Keratinocyte (primary cell): ENCODE data around the gene ATXN7L1. TPM values are rescaled to one million over a fixed set of nuclear protein-coding genes. Genes with fewer than 3 reads are reported as not detected.
A peak's percentile ranks its signal among the peaks of the same experiment; 100 is the strongest.

Source experiments
- DNase-seq: peaks from one replicate; pipeline ENCODE4 v3.0.0-alpha.2; 2011; ENCODE audit warnings: low read depth, missing footprints, low spot score
- FAIRE-seq: peaks from 2 replicates; lab custom pipeline; 2011; peaks lifted over from hg19 to GRCh38; lab: Jason Lieb, UNC
- H2AFZ ChIP-seq: 2 replicates; pipeline ENCODE4 v1.6.0; 2012; ENCODE audit warnings: low read length, control low read depth, inconsistent platforms; ENCODE audit not compliant: control insufficient read depth
- H3K27ac ChIP-seq: 2 replicates; pipeline ENCODE4 v1.5.1; 2011; ENCODE audit warnings: low read length; ENCODE audit not compliant: control insufficient read depth, insufficient read depth
- H3K27me3 ChIP-seq: 3 replicates; pipeline ENCODE4 v1.6.0; 2011; ENCODE audit warnings: low read length; ENCODE audit not compliant: control insufficient read depth, insufficient read depth; ENCODE audit errors: extremely low read depth
- H3K36me3 ChIP-seq, 2 experiments: 2 replicates in 1 of 2; 3 replicates in 1 of 2; pipeline ENCODE4 v1.5.1; 2011; ENCODE audit warnings: low read length in 2 of 2, mild to moderate bottlenecking in 1 of 2; ENCODE audit not compliant: control insufficient read depth in 2 of 2, insufficient read depth in 2 of 2; ENCODE audit errors: extremely low read depth in 1 of 2
- H3K4me1 ChIP-seq: 3 replicates; pipeline ENCODE4 v1.5.1; 2011; ENCODE audit warnings: low read length; ENCODE audit not compliant: control insufficient read depth, insufficient read depth; ENCODE audit errors: extremely low read depth
- H3K4me2 ChIP-seq: 3 replicates; pipeline ENCODE4 v1.6.0; 2011; ENCODE audit warnings: low read depth, low read length; ENCODE audit not compliant: control insufficient read depth, insufficient read depth; ENCODE audit errors: extremely low read depth
- H3K4me3 ChIP-seq, 3 experiments: fragments of 200-600 bp in 1 of 3; sonication (generic) in 1 of 3; 2 replicates in 2 of 3; 3 replicates in 1 of 3; pipeline ENCODE4 v1.5.1; 2011 to 2016; ENCODE audit warnings: low read length in 3 of 3, mild to moderate bottlenecking in 3 of 3, control low read depth in 2 of 3, inconsistent platforms in 1 of 3, low read depth in 1 of 3, mixed read lengths in 1 of 3, mixed run types in 1 of 3, moderate library complexity in 1 of 3; ENCODE audit not compliant: control insufficient read depth in 2 of 3, insufficient read depth in 2 of 3; ENCODE audit errors: extremely low read depth in 1 of 3
- H3K79me2 ChIP-seq: 2 replicates; pipeline ENCODE4 v1.6.0; 2012; ENCODE audit warnings: low read length; ENCODE audit not compliant: control insufficient read depth, insufficient read depth
- H3K9ac ChIP-seq: 3 replicates; pipeline ENCODE4 v1.6.0; 2011; ENCODE audit warnings: low read length; ENCODE audit not compliant: control insufficient read depth, insufficient read depth; ENCODE audit errors: extremely low read depth
- H3K9me1 ChIP-seq: 3 replicates; pipeline ENCODE4 v1.6.0; 2011; ENCODE audit warnings: low read length; ENCODE audit not compliant: control insufficient read depth, insufficient read depth; ENCODE audit errors: extremely low read depth
- H3K9me3 ChIP-seq: 2 replicates; pipeline ENCODE4 v1.5.1; 2012; ENCODE audit warnings: low read depth, low read length; ENCODE audit not compliant: control insufficient read depth
- H4K20me1 ChIP-seq: 3 replicates; pipeline ENCODE4 v1.6.0; 2011; ENCODE audit warnings: low read length; ENCODE audit not compliant: control insufficient read depth, insufficient read depth; ENCODE audit errors: extremely low read depth
- EZH2 ChIP-seq: IDR thresholded peaks from one replicate; pipeline ENCODE4 v1.6.1; 2012; ENCODE audit warnings: inconsistent platforms, mild to moderate bottlenecking, low read length, moderate library complexity
- dilution Hi-C: fragments of 300-500 bp; cut with MboI; formaldehyde crosslinking; loops from one replicate; pipeline ENCODE4 v1.7.0; 2020; ENCODE audit warnings: low sequenced_read_pairs; ENCODE audit not compliant: extremely low pct_ligation_motif_present
- polyA plus RNA-seq, 5 experiments: library from polyadenylated mRNA; depleted of rRNA in 3 of 5; stranded (reverse) in 3 of 5; stranded (forward) in 1 of 5; unstranded in 1 of 5; fragments of >200 nt; gene quantifications; 1 replicate in 1 of 5; 2 replicates in 3 of 5; 3 replicates in 1 of 5; pipeline versions ENCODE4 v1.2.1 to v1.2.3, GENCODE V29; 2011 to 2012; ENCODE audit warnings: missing spikeins in 2 of 5, low read depth in 1 of 5, low replicate concordance in 1 of 5
- TF ChIP-seq, protein P1 (sequence below), 3 experiments: IDR thresholded peaks in 1 of 3; conservative IDR thresholded peaks in 1 of 3; optimal IDR thresholded peaks in 1 of 3; 2 replicates in 2 of 3; 3 replicates in 1 of 3; pipeline versions ENCODE3 to v1.5.1; 2011; ENCODE audit warnings: low read length in 3 of 3, mild to moderate bottlenecking in 3 of 3, moderate library complexity in 2 of 3, control low read depth in 1 of 3, inconsistent platforms in 1 of 3; ENCODE audit not compliant: insufficient read depth in 2 of 3; ENCODE audit errors: extremely low read depth in 1 of 3

Gene ATXN7L1
- polyA plus RNA-seq, 1 donor (not counting 4 experiments of a cell fraction or from before 2014, with no cell fraction given) = 4.8 TPM

GRCh38 chr7:105760551-105761447 is 115.6 kb downstream of the ATXN7L1 start:
- Histone ChIP-seq H3K9ac (no peak overlapping the region), H4K20me1 (no peaks in the 10 kb centered on the region), H3K9me1 (no peaks in the 10 kb centered on the region), H3K27me3 (no peaks in the 10 kb centered on the region), H3K4me2 (no peak overlapping the region), H3K27ac (no peak overlapping the region), H3K79me2 (no peaks in the 10 kb centered on the region), H3K9me3 (no peaks in the 10 kb centered on the region), H2AFZ (no peak overlapping the region), H3K4me3 (no peak overlapping the region), H3K4me1 (peaks cover 6% of the 10 kb centered on the region), H3K36me3 (no peaks in the 10 kb centered on the region)
- FAIRE-seq = peak; percentile 48
- no peak for DNase-seq
- TF ChIP-seq EZH2 = no peak
- TF ChIP-seq, protein P1, sequence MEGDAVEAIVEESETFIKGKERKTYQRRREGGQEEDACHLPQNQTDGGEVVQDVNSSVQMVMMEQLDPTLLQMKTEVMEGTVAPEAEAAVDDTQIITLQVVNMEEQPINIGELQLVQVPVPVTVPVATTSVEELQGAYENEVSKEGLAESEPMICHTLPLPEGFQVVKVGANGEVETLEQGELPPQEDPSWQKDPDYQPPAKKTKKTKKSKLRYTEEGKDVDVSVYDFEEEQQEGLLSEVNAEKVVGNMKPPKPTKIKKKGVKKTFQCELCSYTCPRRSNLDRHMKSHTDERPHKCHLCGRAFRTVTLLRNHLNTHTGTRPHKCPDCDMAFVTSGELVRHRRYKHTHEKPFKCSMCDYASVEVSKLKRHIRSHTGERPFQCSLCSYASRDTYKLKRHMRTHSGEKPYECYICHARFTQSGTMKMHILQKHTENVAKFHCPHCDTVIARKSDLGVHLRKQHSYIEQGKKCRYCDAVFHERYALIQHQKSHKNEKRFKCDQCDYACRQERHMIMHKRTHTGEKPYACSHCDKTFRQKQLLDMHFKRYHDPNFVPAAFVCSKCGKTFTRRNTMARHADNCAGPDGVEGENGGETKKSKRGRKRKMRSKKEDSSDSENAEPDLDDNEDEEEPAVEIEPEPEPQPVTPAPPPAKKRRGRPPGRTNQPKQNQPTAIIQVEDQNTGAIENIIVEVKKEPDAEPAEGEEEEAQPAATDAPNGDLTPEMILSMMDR (optimal IDR thresholded peaks at IDR 0.05 in 1 of 3, IDR thresholded peaks at IDR 0.05 in 1 of 3, conservative IDR thresholded peaks at IDR 0.05 in 1 of 3; ENCODE audit: extremely low read depth in 1 of 3, insufficient read depth in 2 of 3, low read length in 3 of 3) = peak in 1 of 3 experiments; percentile 26
- dilution Hi-C loops = no loop called here

DNA sequence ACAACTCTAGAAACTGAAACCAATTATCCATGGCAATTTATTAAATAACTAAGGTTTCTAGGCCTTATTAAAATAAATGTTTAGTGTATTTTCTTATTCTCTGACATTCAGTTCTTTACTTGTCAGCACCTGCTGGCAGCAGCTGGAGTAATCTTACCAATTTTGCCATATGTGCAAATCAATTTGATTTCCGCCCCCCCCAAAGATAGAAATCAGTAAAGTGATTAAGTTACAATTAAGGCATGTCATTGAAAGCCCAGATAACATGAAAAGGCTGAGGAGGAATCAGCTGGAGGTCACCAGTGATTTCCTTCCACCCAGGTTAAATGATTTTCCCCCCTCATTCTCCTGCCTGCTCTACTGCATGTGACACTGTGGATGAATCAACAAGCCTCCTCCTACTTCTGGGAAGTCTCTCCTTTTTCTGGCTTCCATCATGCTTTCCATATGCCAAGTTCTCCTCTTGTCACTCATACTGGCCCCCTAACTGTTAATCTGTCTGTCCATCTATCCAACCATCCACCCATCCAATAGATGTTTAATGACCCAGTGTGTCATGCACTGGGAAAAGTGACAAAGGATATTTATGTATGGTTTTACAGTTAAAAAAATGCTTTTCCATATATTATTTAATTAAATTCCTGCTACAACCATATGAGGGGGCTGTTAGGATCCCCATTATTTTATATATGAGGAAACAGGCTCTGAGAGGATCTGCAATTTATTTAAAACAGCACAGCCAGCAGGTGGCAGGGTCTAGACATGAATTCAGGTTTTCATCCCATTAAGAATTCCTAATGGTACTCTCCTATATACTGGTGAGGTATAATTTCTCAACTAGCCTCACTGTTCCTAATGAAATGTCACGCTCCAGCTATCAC is 116.5 kb downstream of the ATXN7L1 start:
- H3K9me1 ChIP-seq = no peaks in the 10 kb centered on the region
- no peak overlapping the region for H2AFZ ChIP-seq
- no peaks in the 10 kb centered on the region for H4K20me1 ChIP-seq
- H3K27me3 ChIP-seq = no peaks in the 10 kb centered on the region
- H3K36me3 ChIP-seq = no peaks in the 10 kb centered on the region
- TF ChIP-seq, protein P1 (optimal IDR thresholded peaks at IDR 0.05 in 1 of 3, IDR thresholded peaks at IDR 0.05 in 1 of 3, conservative IDR thresholded peaks at IDR 0.05 in 1 of 3; ENCODE audit: extremely low read depth in 1 of 3, insufficient read depth in 2 of 3, low read length in 3 of 3) = peak in 2 of 3 experiments; percentile 49 to 50
- TF ChIP-seq EZH2 = no peak
- FAIRE-seq = peak; percentile 53
- no peak overlapping the region for H3K27ac ChIP-seq
- dilution Hi-C loops = no loop called here
- no peak overlapping the region for H3K9ac ChIP-seq
- H3K9me3 ChIP-seq = no peaks in the 10 kb centered on the region
- H3K4me1 ChIP-seq = peaks cover 6% of the 10 kb centered on the region
- no peaks in the 10 kb centered on the region for H3K79me2 ChIP-seq
- no peak for DNase-seq
- no peak overlapping the region for H3K4me2 ChIP-seq
- no peak overlapping the region for H3K4me3 ChIP-seq
